Fibroblast of mammary gland (primary cell): ENCODE data around the gene KIAA1671.

Experiments used
- DNase-seq: peaks from one replicate; pipeline ENCODE4 v3.0.0-alpha.2; 2010; ENCODE audit warnings: low read depth
- H3K4me3 ChIP-seq: 2 replicates; pipeline ENCODE4 v1.5.1; 2011; ENCODE audit warnings: low read depth, mild to moderate bottlenecking, low read length, moderate library complexity; ENCODE audit not compliant: control insufficient read depth
- TF ChIP-seq, protein P1 (sequence below): conservative IDR thresholded peaks from 2 replicates; pipeline ENCODE4 v1.5.1; 2011; ENCODE audit warnings: low read depth, low read length, inconsistent platforms; ENCODE audit not compliant: control insufficient read depth, insufficient read depth

The KIAA1671 gene

GRCh38 chr22:25208743-25209505 is 256.4 kb downstream of the KIAA1671 start:
- TF ChIP-seq, protein P1, sequence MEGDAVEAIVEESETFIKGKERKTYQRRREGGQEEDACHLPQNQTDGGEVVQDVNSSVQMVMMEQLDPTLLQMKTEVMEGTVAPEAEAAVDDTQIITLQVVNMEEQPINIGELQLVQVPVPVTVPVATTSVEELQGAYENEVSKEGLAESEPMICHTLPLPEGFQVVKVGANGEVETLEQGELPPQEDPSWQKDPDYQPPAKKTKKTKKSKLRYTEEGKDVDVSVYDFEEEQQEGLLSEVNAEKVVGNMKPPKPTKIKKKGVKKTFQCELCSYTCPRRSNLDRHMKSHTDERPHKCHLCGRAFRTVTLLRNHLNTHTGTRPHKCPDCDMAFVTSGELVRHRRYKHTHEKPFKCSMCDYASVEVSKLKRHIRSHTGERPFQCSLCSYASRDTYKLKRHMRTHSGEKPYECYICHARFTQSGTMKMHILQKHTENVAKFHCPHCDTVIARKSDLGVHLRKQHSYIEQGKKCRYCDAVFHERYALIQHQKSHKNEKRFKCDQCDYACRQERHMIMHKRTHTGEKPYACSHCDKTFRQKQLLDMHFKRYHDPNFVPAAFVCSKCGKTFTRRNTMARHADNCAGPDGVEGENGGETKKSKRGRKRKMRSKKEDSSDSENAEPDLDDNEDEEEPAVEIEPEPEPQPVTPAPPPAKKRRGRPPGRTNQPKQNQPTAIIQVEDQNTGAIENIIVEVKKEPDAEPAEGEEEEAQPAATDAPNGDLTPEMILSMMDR = no peak
- H3K4me3 ChIP-seq = no peak overlapping the region
- DNase-seq = no peak

DNA sequence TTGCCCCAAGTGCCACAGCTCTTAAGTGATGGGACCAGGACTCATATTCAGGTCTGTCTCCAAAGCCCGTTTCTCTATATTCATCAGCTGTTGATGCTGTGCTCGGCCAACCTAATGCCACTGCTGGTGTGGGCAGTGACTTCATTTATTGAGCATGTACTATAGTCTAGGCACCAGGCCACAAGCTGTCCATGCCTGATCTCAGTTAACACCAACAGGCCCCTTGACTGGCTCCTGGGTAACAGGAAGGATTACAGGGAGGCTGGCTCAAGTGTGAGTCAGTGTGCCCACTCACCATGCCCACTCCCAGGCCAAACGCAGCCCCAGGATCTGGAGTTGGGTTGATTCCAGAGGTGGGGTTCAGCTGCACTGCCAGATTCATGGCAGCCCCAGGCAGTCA is 258.3 kb downstream of the KIAA1671 start:
- no peak overlapping the region for H3K4me3 ChIP-seq
- DNase-seq = no peak
- TF ChIP-seq, protein P1 = no peak

DNA sequence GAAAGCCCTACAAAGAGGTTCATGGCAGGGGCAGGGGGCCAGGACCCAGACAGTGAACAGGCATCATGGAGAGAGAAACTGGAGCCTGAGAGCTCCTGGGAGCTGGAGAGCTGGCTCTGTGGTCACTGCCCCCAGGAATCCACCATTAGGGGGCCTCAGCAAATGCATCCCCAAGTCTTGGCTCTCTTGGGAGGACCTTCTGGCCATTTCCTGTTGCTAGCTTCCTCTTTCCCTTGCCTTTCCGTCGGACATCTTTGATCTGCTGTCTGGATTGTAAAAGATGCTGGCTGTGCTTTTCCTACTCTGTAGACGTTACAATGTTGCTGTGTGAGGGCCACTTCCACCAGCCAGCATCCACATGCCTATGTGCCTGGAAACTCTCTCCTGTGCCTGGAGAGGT is 259.8 kb downstream of the KIAA1671 start:
- TF ChIP-seq, protein P1 = no peak
- H3K4me3 ChIP-seq = no peak overlapping the region
- no peak for DNase-seq

- TF ChIP-seq, protein P1 = no peak
- DNase-seq = no peak
- H3K4me3 ChIP-seq = no peak overlapping the region
Observed at GRCh38 chr22:25213221-25213620, 260.7 kb downstream of the KIAA1671 start.

DNA sequence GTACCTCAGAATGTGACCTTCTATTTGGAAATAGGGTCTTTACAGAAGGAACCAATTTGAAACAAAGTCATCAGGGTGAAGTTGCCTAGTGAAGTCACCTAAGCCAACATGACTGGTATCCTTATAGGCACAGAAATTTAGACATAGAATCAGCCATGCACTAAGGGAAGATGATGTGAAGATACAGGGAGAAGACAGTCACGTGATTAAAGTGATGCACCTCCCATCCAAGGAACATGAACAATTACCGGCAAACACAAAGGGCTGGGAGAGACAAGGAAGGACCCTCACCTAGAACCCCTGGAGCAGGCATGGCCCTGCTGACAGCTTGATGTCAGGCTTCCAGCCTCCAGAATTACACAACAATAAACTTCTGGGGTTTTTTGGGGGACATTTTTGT is 263.7 kb downstream of the KIAA1671 start:
- DNase-seq = no peak
- TF ChIP-seq, protein P1 = no peak
- H3K4me3 ChIP-seq = no peak overlapping the region

DNA sequence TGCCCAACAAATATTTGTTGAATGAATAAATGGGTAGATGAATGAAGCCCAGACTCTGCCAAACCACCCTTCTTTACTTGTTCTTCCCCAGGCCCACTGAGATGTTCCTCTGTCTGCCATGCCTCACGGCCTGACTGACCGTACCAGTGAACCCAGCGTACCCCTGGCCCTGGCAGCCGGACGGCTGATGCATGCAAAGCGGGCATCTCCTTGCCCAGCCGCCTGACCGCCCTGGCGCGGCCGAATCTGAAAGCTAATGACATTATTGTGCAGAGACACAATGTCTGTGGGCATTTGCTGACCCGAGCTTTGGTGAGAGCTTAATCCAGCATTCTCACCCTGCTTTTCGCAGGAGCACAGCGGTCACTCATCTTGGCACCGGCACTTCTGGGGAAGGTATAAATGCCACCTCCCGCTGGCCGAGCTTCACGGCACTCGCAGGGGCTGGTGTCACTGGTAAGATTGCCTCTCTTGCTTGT is 266.7 kb downstream of the KIAA1671 start, which contains the start of gene CRYBB2:
Gene CRYBB2 (plus strand): TSS at position 429 of the 479 bp plus-strand sequence. CDS start 1,791 bp downstream, outside the sequence.
- no peak within 1 kb of the TSS for H3K4me3 ChIP-seq
- DNase-seq = no peak
- TF ChIP-seq, protein P1 = no peak
